AG04449 (cell line): ENCODE measurements around the gene DNM3.

Experiments used
- CTCF ChIA-PET: fragments of 350-600 bp; formaldehyde crosslinking; extraction: SDS; loops from one replicate; lab custom pipeline; 2021; ENCODE audit warnings: antibody characterized with exemption; lab: Yijun Ruan, JAX
- POLR2A ChIA-PET: fragments of 400-600, 350-600 bp; formaldehyde crosslinking; extraction: SDS; loops from one replicate; lab custom pipeline; 2020; ENCODE audit warnings: antibody characterized with exemption, inconsistent platforms; lab: Yijun Ruan, JAX
- DNase-seq: peaks from one replicate; pipeline ENCODE4 v3.0.0-alpha.2; 2010; ENCODE audit warnings: low read depth, low spot score
- H3K4me3 ChIP-seq: 2 replicates; pipeline ENCODE4 v1.5.1; 2011; ENCODE audit warnings: low read depth, mild to moderate bottlenecking, control low read depth, low read length
- CTCF ChIP-seq: IDR thresholded peaks from one replicate; pipeline ENCODE4 v1.5.1; 2011; ENCODE audit warnings: mild to moderate bottlenecking, moderate library complexity, low read length, control low read depth, inconsistent platforms; ENCODE audit not compliant: insufficient read depth; ENCODE audit errors: missing control alignments

The DNM3 gene

GRCh38 chr1:171910786-171911185 lies 69.5 kb downstream of the DNM3 start:
- no peak overlapping the region for H3K4me3 ChIP-seq
- ChIA-PET CTCF (interaction anchor here (0.7 to 2.7 kb wide), 2 partner anchors 9 to 74 kb away, joined by 3 to 9 read pairs; no protein-coding TSS in a partner anchor), POLR2A (no interaction called here)
- no peak for DNase-seq
- no peak for TF ChIP-seq CTCF

GRCh38 chr1:171911506-171911905 lies 70.2 kb downstream of the DNM3 start:
- ChIA-PET POLR2A (no interaction called here), CTCF (no interaction called here)
- no peak for DNase-seq
- H3K4me3 ChIP-seq = no peak overlapping the region
- no peak for TF ChIP-seq CTCF

- TF ChIP-seq CTCF = no peak
- DNase-seq = no peak
- no peak overlapping the region for H3K4me3 ChIP-seq
- ChIA-PET CTCF (no interaction called here), POLR2A (no interaction called here)
Measured at GRCh38 chr1:171912509-171913175, 71.3 kb downstream of the DNM3 start.

GRCh38 chr1:171913385-171913784 lies 72.1 kb downstream of the DNM3 start:
- POLR2A ChIA-PET = no interaction called here
- no peak for TF ChIP-seq CTCF
- no peak for DNase-seq
- CTCF ChIA-PET = no interaction called here
- H3K4me3 ChIP-seq = no peak overlapping the region

GRCh38 chr1:171916315-171916771 lies 75.0 kb downstream of the DNM3 start:
- POLR2A ChIA-PET = no interaction called here
- TF ChIP-seq CTCF = no peak
- CTCF ChIA-PET = no interaction called here
- H3K4me3 ChIP-seq = no peak overlapping the region
- no peak for DNase-seq

- POLR2A ChIA-PET = no interaction called here
- DNase-seq = no peak
- no peak overlapping the region for H3K4me3 ChIP-seq
- CTCF ChIA-PET = no interaction called here
- TF ChIP-seq CTCF = no peak
Measured at GRCh38 chr1:171917331-171917730, 76.0 kb downstream of the DNM3 start.
